Caco-2 (cell line): Measurements from ENCODE around the gene HMGB3. TPM values are rescaled to one million over a fixed set of nuclear protein-coding genes. Genes with fewer than 3 reads are reported as not detected.

Source experiments
- BruUV-seq: library from RNA; stranded (reverse); fragments of 400-500 nt; replicated peaks from 2 replicates; lab custom pipeline; 2021; lab: Mats Ljungman, UMichigan
- CTCF ChIA-PET: fragments of 300-600 bp; sonication (Branson Sonifier 250); formaldehyde crosslinking; loops from one replicate; lab custom pipeline; 2022; ENCODE audit warnings: antibody characterized with exemption; lab: Charles Lee
- POLR2A ChIA-PET: fragments of 300-600 bp; sonication (Branson Sonifier 250); formaldehyde crosslinking; loops from one replicate; lab custom pipeline; 2022; ENCODE audit warnings: antibody characterized with exemption; lab: Charles Lee
- DNase-seq, 2 experiments: peaks; one replicate each; pipeline versions ENCODE4 v3.0.0 to v3.0.0-alpha.2; 2020 to 2022
- H3K27me3 ChIP-seq: replicated peaks from 2 replicates; pipeline ENCODE4 v1.6.0; 2011; ENCODE audit warnings: low read length; ENCODE audit not compliant: control insufficient read depth, insufficient read depth
- H3K36me3 ChIP-seq: 2 replicates; pipeline ENCODE4 v1.5.1; 2011; ENCODE audit warnings: low read length; ENCODE audit not compliant: control insufficient read depth, insufficient read depth
- H3K4me1 ChIP-seq: fragments of 250-450 bp; sonication (Bioruptor Pico); 2 replicates; pipeline ENCODE4 v1.5.1; 2020; ENCODE audit warnings: mild to moderate bottlenecking
- H3K4me3 ChIP-seq: 2 replicates; pipeline ENCODE4 v1.5.1; 2011; ENCODE audit warnings: low read depth, mild to moderate bottlenecking, control low read depth, low read length
- H3K9me3 ChIP-seq: fragments of 250-450 bp; sonication (Bioruptor Pico); 2 replicates; pipeline ENCODE4 v1.5.1; 2020; ENCODE audit warnings: mild to moderate bottlenecking, moderate library complexity
- H3K27ac Mint-ChIP-seq: one replicate; pipeline ENCODE4 v1.8.0; 2022; ENCODE audit warnings: mixed read lengths; ENCODE audit not compliant: unreplicated experiment
- H3K27me3 Mint-ChIP-seq: one replicate; pipeline ENCODE4 v1.8.0; 2022; ENCODE audit warnings: mixed read lengths; ENCODE audit not compliant: insufficient read depth, unreplicated experiment
- H3K36me3 Mint-ChIP-seq: one replicate; pipeline ENCODE4 v1.8.0; 2022; ENCODE audit warnings: mild to moderate bottlenecking, mixed read lengths; ENCODE audit not compliant: insufficient read depth, unreplicated experiment
- H3K4me1 Mint-ChIP-seq: one replicate; pipeline ENCODE4 v1.8.0; 2022; ENCODE audit warnings: low read depth, mixed read lengths; ENCODE audit not compliant: unreplicated experiment
- H3K4me3 Mint-ChIP-seq: one replicate; pipeline ENCODE4 v1.8.0; 2022; ENCODE audit warnings: mild to moderate bottlenecking, moderate library complexity, mixed read lengths; ENCODE audit not compliant: unreplicated experiment
- H3K9me3 Mint-ChIP-seq: one replicate; pipeline ENCODE4 v1.8.0; 2022; ENCODE audit warnings: mixed read lengths; ENCODE audit not compliant: unreplicated experiment
- intact Hi-C: fragments of 100-400 bp; cut with micrococcal nuclease; formaldehyde crosslinking; loops from one replicate; pipeline ENCODE4 v1.10.0; 2022; ENCODE audit not compliant: unreplicated experiment
- total RNA-seq: library from RNA; stranded (reverse); gene quantifications from 2 replicates; pipeline ENCODE4 v1.2.3, GENCODE V29; 2022
- TF ChIP-seq, protein P1 (sequence below), 2 experiments: fragments of 200-600 bp in 1 of 2; IDR thresholded peaks; 1 replicate in 1 of 2; 2 replicates in 1 of 2; pipeline versions ENCODE4 v1.5.1 to v1.8.0; 2011 to 2022; ENCODE audit warnings: antibody characterized with exemption in 1 of 2, control low read depth in 1 of 2, inconsistent platforms in 1 of 2, low read depth in 1 of 2, low read length in 1 of 2, mild to moderate bottlenecking in 1 of 2, moderate library complexity in 1 of 2; ENCODE audit not compliant: insufficient read depth in 1 of 2, severe bottlenecking in 1 of 2, unreplicated experiment in 1 of 2

HMGB3 gene
- total RNA-seq, 1 experiment from 2014 or later = 115 TPM

DNA sequence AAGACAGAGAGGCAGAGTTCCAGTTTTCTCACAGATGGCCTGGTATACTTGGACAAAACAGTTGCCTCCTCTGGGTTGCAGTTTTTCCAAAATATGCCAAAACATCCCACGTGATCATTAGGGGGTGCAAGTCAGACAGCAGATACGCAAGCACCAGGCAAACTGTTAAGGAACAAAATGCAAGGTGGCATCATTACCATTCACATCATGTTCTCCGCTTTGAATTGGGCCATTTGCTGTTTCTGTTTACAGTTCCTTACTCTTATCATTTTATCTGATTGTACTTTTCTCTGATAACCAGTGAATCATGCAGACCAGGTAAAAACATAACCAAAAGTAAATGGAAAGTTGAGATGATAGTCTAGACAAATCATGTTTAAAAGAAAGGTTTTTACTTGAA, 16.4 kb upstream of the HMGB3 start:
- H3K4me3 ChIP-seq = no peak overlapping the region
- no peak overlapping the region for H3K4me3 Mint-ChIP-seq
- H3K27me3 Mint-ChIP-seq = no peaks in the 10 kb centered on the region
- no peaks in the 10 kb centered on the region for H3K36me3 ChIP-seq
- ChIA-PET POLR2A (no interaction called here), CTCF (interaction anchor here (0.9 kb wide), 1 partner anchor 117 kb away, joined by 3 read pairs; no protein-coding TSS in a partner anchor)
- intact Hi-C loops = loop anchor here (1.0 kb wide), 1 partner anchor 68 kb away; the partner anchor contains the start of gene CD99L2
- no peak overlapping the region for H3K27ac Mint-ChIP-seq
- H3K9me3 Mint-ChIP-seq = no peaks in the 10 kb centered on the region
- no TSS peak for BruUV-seq
- no peak for DNase-seq
- H3K27me3 ChIP-seq = no peaks in the 10 kb centered on the region
- H3K9me3 ChIP-seq = no peaks in the 10 kb centered on the region
- 0 out of 2 replicates have a peak, but pooled peaks cover 4% of the 10 kb centered on the region for H3K4me1 ChIP-seq
- peaks cover 6% of the 10 kb centered on the region for H3K4me1 Mint-ChIP-seq
- H3K36me3 Mint-ChIP-seq = no peaks in the 10 kb centered on the region
- TF ChIP-seq, protein P1, sequence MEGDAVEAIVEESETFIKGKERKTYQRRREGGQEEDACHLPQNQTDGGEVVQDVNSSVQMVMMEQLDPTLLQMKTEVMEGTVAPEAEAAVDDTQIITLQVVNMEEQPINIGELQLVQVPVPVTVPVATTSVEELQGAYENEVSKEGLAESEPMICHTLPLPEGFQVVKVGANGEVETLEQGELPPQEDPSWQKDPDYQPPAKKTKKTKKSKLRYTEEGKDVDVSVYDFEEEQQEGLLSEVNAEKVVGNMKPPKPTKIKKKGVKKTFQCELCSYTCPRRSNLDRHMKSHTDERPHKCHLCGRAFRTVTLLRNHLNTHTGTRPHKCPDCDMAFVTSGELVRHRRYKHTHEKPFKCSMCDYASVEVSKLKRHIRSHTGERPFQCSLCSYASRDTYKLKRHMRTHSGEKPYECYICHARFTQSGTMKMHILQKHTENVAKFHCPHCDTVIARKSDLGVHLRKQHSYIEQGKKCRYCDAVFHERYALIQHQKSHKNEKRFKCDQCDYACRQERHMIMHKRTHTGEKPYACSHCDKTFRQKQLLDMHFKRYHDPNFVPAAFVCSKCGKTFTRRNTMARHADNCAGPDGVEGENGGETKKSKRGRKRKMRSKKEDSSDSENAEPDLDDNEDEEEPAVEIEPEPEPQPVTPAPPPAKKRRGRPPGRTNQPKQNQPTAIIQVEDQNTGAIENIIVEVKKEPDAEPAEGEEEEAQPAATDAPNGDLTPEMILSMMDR (IDR thresholded peaks at IDR 0.05; ENCODE audit: insufficient read depth in 1 of 2, low read depth in 1 of 2, low read length in 1 of 2, severe bottlenecking in 1 of 2, unreplicated experiment in 1 of 2) = no peak

DNA sequence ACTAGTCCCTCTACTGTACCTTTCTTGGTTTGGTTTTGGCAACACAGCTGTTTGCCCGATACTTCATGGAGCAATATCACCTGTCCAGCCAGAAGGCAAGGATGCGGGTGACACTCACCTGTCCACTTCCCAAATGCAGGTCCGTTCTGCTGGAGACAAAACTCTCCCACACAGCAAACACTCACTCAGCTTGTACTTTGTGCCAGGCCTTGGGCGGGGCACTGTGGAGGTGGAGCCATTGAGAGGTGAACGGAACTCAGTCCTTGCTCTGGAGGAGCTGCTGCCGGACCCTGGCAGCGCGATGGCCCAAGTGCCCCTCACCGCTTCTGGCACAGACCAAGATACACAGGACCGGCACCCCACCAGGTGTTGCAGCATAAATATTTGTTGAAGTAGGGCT, 15.3 kb upstream of the HMGB3 start:
- H3K36me3 ChIP-seq = no peaks in the 10 kb centered on the region
- H3K9me3 ChIP-seq = no peaks in the 10 kb centered on the region
- H3K4me3 ChIP-seq = no peak overlapping the region
- TF ChIP-seq, protein P1 (IDR thresholded peaks at IDR 0.05; ENCODE audit: insufficient read depth in 1 of 2, low read depth in 1 of 2, low read length in 1 of 2, severe bottlenecking in 1 of 2, unreplicated experiment in 1 of 2) = no peak
- no peaks in the 10 kb centered on the region for H3K27me3 ChIP-seq
- ChIA-PET CTCF (interaction anchor here (0.9 kb wide), 1 partner anchor 116 kb away, joined by 3 read pairs; no protein-coding TSS in a partner anchor), POLR2A (no interaction called here)
- no peak for DNase-seq
- Mint-ChIP-seq H3K36me3 (no peaks in the 10 kb centered on the region), H3K27me3 (no peaks in the 10 kb centered on the region), H3K27ac (no peak overlapping the region), H3K9me3 (no peaks in the 10 kb centered on the region), H3K4me3 (no peak overlapping the region), H3K4me1 (peaks cover 6% of the 10 kb centered on the region)
- intact Hi-C loops = no loop called here
- BruUV-seq = no TSS peak
- 0 out of 2 replicates have a peak, but pooled peaks cover 4% of the 10 kb centered on the region for H3K4me1 ChIP-seq

DNA sequence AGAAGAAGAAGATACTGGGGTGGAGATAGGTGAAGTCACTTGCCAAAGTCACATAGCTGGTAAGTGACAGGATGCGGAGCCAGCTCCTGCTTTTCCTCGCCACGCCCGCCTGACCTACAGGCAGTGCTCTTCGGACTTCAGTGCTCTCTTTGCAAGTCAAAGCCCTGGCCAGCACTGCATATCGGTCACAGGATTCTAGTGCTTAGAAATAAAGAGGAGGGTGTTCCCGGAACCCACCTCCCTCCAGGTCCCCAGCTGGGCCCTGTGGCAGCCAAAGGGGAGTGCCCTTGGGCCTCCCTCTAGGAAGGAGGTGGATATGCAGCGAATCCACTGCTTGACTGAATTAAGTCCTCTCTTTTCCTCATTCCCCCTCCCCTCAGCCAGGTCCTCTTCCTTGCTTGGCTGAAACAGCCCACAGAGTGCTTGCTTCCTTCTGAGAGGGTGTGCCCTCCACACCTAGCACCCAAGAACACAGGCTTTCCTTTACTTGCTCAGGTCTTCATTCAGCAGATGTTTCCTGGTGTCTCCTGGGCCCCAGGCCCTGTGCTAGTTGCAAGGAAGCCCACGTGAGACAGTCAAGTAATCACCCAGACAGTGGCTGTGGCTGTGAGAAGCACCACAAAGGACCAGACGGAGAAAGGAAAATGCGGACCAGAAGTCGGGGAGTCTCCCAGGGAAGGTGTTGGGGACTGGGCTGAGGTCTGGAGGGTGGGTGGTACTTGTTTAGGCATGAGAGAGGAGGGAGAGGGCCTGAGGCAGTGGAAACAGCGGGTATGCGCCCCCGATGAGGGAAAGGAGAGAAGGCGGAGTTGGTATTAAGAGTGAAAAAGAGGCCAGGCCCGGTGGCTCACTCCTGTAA, 14.0 kb upstream of the HMGB3 start:
- H3K9me3 Mint-ChIP-seq = no peaks in the 10 kb centered on the region
- H3K4me1 ChIP-seq = 0 out of 2 replicates have a peak, but pooled peaks cover 4% of the 10 kb centered on the region
- CTCF ChIA-PET = no interaction called here
- no peaks in the 10 kb centered on the region for H3K9me3 ChIP-seq
- no peaks in the 10 kb centered on the region for H3K36me3 Mint-ChIP-seq
- no peak overlapping the region for H3K27ac Mint-ChIP-seq
- no peak for DNase-seq
- BruUV-seq = no TSS peak
- TF ChIP-seq, protein P1 (IDR thresholded peaks at IDR 0.05; ENCODE audit: insufficient read depth in 1 of 2, low read depth in 1 of 2, low read length in 1 of 2, severe bottlenecking in 1 of 2, unreplicated experiment in 1 of 2) = no peak
- no peaks in the 10 kb centered on the region for H3K27me3 ChIP-seq
- peaks cover 6% of the 10 kb centered on the region for H3K4me1 Mint-ChIP-seq
- POLR2A ChIA-PET = no interaction called here
- H3K4me3 ChIP-seq = no peak overlapping the region
- no peak overlapping the region for H3K4me3 Mint-ChIP-seq
- H3K27me3 Mint-ChIP-seq = no peaks in the 10 kb centered on the region
- H3K36me3 ChIP-seq = no peaks in the 10 kb centered on the region
- intact Hi-C loops = no loop called here
